Cortex of kidney (tissue), 1 donor: Measurements from ENCODE around the gene ARF1.

ENCODE experiments used
- DNase-seq: peaks from one replicate; lab custom pipeline; 2025; lab: John Stamatoyannopoulos, UW

Gene ARF1

DNA sequence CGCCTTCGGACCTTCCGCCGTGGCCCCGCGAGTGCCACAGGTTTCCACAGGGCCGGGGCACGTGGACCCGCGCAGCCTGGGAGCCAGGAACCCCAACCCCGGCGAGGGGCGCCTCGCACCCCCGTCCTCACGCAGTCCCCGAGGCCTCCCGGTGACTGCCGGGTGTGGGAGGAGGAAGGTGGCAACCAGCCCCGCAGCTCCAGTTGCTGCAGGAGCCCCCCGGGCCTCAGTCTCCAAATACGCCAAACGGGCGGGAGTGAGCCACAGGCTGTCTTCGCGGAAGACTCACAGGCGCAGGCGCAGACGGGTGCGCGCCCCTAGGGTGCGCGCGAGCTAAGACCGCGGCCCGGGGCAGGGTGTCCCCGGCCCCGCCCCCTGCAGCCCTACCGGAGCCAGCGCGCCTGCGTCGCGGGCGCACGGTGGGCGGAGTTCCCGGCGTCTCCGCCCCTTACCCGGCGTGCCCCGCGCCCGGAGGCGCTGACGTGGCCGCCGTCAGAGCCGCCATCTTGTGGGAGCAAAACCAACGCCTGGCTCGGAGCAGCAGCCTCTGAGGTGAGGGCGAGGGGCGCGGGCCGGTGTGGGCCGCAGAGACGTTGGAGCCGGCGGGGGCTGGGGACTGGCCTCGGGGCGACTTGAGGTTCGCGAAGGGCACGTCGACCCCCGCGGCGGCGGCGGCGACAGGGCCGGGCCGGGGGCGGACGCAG lies at the start of gene ARF1:
TSS of gene ARF1 (plus strand) at position 495 of the 704 bp plus-strand sequence. CDS start 14,407 bp downstream, outside the sequence.
- DNase-seq: peak; percentile 62

DNA sequence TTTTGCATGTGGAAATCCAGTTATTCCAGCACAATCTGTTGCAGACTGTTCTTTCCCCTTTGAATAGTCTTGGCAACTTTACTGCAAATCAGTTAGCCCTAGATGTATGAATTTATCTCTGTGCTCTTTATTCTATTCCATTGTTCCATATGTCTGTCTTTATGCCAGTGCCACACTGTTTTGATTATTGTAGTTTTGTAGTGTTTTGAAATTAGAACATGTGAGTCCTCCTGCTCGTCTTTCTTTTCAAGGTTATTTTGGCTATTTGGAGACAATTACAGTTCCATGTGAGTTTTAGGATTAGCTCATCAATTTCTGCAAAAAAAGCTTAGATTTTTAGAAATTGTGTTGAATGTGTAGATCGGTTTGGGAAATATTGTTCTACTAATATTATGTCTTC lies 49.1 kb upstream of the ARF1 start:
- no peak for DNase-seq

DNA sequence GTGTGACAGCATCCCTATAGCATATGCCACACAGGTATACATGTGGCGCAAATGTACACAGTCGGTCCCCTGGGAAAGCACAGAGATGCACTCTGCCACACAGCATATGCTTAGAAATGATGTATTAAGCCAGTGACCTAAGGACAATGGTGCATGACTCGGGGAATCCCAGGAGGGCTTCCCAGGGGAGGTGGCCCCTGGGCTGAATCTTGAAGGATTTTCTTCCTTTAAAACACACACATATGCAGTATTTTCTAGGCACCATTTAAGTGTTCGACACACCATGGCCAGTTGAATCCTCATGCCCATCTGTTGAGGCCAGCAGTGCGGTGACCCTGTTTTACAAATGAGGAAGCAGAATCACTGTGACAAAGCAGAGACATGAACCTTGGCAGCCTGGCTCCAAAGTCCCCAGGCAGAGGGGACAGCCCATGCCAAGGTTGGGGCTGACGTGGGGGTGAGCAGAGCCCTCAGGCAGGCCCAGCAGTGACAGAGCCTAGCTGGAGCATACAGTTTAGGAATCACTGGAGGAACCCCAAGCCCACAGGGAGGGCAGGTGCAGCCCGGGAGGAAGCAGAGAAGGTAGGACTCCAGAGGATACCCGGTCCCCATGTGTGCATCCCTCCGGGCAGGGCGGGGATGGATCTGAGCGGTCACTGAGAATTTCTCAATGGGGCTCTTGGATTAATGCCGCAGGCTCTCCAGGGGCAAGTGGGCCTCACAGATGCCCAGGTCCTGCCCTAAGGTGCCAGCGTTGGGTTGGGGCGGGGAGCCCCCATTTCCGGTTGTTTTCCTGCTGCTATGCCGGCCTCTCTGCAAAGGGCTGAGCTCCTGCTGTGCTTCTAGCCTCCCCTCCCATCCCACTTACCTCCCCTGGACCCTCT lies 47.3 kb upstream of the ARF1 start:
- no peak for DNase-seq

DNA sequence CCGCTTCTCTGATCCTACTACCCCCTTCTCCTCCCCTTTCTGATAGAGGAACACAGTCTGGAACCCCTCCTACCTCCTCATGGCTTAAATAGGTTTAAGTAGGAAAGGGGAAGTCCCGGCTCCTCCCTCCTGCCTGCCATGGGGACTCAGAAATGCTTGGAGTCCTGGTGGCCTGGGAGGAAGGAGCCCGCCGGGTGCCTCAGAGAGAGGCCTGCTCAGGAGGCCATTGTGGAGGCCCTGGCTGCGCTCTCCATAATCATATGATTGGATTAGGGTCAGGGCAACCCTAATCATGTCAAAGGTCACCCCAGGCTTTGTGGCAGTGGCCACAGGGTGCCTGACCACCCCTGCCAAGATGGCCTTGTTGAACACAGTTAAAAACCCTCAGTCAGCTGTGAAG lies 46.7 kb upstream of the ARF1 start:
- no peak for DNase-seq

DNA sequence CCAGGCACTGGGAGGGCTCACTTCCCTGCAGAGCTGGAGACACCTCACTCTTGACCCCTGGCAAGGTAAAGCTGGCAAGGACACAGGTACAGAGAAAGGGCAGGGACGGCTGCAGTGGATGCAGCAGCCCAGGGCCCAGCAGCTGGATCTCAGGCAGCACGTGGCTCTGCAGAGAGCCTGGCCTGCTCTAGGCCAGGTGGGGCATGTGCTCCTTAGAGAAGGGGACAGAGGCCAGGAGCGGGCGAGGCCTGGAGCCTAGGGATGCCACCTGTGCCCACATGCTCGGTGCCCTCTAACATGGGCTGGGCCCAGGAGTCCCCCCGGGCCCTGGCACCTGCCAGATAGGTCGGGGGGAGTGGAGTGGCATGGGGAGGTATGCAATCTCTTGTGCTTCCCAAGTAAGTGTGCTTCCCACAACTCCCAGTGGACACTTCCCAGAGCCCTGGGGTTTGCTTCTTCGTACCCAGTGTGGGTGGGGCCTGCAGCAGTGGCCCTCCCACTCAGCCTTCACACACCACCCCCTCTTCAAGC lies 45.7 kb upstream of the ARF1 start:
- no peak for DNase-seq

DNA sequence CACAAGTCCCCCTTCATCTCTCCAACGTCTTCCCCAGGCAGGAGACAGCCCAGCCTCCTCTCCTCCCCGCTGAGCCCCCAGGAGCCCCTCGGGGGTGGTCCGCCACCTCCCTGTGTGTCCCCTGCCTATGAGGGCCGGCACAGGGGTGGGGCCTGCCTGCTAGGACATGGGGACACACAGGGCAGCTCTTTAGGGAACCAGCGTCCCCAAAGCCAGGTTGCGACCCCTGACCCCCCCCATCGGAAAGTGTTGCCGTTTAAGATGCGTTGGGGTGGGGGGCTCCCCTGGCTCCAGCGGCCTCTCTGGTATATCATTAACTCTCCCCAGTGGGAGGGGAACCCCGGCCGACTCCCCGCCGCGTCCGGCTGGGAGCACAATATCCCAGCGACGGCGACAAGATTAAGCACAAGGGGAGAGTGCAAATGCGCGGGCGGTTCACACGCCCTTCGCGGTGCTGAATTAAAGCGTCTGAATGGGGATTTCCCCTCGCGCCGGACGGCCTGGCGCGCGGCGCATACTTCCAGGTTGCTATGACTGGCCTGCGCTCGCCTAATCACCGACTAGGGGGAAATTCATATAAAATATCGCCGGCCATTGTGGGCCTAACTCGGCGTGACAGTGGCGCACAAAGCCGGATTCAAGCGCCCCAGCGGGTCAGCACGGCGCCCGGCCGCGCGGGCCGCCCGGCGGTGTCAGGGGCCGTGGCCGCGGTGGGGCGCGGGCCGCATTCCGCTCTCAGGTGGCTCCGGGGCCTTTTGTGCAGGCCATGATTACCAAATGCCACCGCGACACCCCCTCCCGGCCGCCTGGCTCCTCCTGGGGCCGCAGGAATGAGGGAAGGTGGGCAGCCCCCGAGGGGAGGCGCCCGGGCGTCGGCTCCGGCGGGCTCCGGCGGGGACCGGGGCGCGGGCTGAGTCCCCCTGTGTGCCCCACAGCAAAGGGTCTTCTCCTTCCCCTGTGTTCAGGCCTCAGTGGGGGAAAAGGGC lies 44.8 kb upstream of the ARF1 start:
- no peak for DNase-seq

DNA sequence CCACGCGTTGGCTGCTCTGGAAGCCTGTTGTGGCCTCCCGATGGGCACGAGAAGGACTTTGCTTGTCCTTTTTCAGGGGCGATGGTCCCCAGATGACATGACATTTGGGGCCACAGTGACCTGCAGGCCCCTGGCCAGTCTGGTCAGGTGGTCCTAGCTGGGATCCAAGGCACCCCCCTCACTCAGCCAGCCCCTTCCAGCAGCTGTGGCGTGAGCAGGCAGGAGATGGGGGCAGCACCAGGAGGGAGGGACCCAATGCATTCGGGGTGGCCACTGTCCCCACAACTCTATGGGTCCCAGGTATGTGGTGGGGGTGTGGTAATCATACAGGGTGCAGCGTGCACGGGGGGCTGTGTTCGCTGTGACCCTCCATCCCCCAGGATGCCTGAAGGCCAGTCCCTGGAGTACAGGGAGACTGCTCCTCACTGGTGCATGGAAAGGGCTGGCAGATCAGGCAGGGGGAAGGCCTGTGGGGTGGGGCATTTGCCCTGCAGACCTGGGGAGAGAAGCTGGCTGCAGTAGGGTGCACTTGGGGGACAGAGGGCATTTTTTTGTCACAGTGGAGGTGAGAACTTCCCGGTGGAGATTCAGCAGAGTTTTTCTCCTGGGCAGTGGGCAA lies 44.0 kb upstream of the ARF1 start:
- DNase-seq: no peak

DNA sequence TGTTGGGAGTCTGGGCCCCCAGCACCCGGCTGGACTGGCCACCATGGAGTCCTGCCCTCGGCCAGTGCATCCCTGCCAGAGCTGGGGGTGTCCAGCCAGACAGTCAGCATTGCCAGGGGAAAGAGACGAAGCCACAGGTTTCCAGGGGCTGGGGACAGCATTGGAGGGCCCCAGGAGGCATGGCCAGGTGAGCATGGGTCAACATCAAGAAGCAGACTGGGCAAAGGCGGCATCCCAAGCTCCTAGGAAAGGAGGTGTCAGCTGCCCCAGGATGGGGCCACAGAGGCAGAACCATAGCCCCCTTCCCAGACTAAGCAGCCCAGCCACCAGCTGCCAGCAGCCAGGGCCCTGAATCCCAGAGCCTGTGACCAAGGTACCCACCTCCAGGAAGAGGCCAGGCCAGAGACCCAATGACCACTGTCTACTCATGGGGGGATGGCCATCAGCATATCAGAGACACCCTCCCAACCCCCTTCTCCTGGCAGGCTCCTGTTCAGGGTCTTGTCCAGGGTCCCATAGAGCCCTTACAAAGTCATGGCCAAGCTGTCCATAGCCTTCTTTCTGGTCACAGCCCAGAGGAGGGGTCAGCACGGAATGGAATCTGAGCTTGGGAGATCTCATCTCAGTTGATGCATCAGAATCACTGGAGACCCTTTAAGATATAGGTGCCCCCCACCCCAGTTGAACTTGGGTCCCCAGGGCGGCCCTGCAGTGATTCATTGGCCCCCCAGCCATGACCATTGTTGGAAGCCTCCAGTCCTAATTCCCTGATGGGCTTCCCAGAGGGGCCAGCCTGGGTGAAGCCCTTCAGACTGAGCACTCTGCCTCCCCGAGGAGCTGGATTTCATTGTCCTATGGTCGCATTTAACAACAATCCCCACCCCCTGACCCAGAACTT lies 43.3 kb upstream of the ARF1 start:
- DNase-seq: no peak

DNA sequence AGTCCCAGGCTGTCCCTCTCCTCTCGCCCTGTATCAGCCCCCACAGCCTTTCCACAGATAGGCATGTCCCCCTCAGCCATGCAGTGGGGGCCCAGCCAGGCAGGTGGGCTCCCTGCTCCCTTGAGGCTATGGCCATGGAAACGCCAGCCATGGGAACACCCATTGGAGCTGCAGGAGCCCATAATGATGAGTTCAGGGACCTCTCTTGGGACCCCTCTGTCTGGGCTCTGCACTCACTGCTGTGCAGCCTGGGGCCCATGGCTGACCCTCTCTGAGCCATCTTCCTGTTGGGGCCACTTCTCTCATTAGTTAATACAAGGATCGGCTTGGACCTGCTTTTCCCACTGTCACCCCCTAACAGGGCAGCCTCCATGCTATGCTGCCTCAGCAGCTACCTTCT lies 42.5 kb upstream of the ARF1 start:
- DNase-seq: no peak

DNA sequence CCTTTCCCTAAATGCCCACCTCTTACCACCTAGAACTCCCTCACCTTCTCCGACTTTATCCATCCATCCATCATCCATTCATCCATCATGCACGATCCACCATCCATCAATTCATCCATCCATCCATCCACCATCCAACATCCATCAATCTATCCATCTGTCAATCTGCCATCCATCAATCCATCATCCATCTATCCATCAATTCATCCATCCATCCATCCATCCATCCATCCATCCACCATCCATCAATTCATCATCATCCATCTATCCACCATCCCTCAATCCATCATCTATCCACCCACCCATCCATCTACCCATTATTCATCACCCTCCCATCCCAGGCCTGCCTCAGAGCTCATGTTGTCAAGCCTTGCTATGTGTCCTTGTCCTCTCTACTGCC lies 41.2 kb upstream of the ARF1 start:
- no peak for DNase-seq

DNA sequence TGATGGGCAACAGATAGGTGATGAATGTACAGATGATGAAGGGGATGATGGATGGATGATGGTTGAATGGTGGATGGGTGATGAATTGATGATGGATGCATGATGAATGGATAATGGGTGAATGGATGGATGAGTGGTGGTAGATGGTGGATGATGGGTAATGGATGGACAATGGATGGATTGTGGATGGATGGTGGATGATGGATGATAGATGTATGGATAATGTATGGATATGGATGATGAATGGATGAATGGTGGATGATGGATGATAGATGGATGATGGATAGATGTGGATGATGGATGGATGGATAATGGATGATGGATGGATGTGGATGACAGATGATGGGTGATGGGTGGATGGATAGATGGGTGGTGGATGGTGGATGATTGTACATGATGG lies 40.0 kb upstream of the ARF1 start:
- no peak for DNase-seq

DNA sequence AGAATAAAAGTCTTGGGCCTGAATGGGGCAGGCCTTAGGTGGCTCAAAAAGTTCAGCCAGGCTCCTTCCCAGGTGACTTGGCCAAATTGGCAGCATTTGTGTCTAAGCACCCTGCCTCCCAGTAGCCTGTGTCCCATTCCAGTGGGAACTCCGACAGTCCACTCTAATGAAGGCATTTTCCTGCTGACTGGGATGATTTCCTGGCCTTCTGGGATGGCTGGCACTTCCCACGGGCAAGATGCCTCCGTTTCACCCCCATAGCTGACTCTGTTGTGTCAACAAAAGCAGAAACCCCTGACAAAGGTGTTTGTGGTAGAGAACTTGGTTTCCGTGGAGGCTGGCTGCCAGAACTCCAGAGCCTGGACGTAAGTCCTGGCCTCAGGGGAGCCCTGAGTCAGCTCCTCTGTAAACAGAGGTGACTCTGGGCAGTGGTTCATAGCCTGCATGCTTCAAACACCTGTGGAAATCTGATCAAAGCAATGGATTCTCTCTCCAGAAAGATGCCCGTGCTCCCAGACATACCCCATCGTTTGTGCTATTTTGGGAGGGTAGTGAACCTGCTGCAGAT lies 39.1 kb upstream of the ARF1 start:
- no peak for DNase-seq

DNA sequence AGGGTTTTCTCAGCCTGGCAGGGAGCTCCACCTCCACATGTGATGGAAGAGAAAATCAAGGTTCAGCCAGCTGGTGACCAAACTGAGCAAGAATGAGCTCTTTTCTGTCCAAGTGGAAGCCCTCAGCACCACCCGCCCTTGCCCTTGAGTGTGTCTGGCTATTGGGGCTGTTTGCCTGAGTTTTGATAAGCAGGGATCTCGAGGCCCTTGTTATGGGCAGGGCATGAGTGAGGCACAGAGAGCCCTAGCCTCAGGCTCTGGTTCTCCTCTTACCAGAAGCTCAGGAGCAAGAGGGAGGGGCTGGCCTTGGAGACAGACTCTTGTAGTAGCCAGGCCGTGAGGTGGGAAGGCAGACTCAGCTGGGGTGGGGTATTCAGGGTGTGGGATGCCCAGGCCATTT lies 37.5 kb upstream of the ARF1 start:
- no peak for DNase-seq

DNA sequence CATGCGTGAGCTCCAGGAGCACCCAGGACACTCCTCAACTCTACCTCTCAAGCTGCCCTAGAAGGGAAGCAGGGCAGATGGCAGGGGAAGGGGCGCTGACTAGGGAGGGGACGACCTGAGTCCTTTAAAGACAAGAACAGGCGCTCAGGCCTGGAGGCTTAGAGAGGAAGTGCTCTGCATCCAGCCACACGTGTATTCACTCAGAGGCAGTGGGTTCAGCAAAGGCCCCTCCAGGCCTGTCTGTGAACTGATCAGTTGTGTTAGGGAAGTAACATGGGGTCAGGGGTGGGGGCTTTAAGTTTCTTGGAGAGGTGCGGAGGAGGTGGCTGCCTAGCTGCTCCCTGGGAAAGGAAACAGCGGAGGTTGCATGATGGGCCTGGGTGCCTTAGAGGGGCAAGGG lies 37.1 kb upstream of the ARF1 start:
- no peak for DNase-seq

DNA sequence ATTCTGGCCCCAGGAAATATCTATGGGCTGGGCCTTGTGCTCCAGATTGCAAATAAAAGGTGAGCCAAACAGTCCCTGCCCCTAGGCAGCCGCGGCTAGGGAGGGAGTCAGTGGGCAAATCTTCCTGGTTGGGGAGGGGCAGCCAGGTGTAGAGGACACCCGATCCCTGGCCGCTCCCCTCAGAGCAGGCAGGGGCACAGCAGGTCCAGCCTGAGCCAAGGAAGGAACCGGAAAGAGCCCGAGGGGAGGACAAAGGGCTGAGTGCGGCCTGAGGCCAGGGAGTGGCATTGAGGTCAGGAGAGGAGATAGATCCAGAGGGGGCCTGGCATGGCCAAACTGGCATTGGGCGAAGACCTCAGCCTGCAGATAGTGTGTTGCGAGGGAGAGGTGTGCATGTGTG lies 36.6 kb upstream of the ARF1 start:
- no peak for DNase-seq

DNA sequence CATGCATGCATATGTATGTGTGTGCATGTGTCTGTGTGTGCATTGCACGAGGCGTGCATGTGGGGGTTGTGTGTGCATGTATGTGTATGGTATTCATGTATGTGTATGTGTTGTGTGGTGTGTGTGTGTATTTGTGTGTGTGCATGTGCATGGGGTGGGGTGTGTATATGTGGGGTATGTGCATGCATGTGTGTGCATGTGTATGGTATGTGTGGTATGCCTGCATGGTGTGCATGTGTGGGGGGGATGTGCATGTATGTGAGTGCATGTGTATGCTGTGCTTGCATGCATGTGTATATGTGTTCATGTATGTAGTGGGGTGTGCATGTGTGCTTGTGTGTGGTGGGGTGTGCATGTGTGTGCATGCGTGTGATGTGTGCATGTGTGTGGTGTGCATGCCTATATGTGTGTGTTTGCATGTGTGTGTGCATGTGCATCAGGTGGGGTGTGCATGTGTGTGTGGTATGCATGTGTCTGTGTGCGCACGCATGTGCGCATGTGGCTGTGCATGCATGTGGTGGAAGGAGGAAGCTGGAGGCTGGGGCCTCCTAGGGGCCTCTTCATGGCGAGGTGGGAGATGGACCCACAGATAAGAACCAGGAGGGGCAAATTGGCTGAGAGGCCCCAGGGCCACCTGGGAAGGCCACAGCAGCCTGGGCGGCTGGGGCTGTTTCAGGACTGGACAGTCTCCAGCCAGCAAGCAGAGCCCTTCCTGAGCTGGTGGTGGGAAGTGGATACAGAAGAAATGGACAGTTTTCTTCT lies 35.9 kb upstream of the ARF1 start:
- DNase-seq: no peak

DNA sequence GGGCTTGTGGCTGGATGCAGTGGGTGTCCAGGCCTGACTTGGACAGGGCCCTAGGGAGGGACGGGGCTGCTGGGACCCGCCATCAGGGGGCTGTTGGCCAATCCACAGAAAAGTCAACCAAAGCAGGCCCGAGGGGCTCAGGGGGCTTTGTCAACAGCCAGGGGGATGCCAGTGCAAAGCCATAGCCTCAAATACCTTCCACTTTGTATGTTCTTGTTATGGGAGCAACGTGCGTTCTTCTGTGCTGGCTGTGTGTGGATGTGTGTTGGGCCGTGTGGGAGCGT lies 35.4 kb upstream of the ARF1 start:
- no peak for DNase-seq

DNA sequence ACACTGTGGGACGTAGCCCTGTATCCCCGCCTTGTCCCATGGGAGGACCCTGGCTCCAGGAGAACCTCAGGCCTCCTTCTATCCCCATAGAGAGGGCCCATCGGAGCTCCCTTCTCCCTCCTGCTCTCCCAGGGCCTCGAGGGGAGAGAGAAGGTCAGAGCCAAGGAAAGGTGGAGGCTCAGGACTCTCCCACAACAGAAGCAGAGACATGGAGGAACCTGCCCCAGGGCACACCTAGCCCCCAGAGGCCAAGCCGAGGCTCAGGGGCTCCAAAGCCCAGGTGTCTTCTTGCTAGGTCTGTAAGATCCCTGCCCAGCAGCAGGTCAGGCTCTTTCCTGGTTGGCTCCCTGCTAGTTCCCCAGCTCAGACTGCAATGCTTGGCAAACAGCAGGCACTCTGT lies 34.4 kb upstream of the ARF1 start:
- no peak for DNase-seq

DNA sequence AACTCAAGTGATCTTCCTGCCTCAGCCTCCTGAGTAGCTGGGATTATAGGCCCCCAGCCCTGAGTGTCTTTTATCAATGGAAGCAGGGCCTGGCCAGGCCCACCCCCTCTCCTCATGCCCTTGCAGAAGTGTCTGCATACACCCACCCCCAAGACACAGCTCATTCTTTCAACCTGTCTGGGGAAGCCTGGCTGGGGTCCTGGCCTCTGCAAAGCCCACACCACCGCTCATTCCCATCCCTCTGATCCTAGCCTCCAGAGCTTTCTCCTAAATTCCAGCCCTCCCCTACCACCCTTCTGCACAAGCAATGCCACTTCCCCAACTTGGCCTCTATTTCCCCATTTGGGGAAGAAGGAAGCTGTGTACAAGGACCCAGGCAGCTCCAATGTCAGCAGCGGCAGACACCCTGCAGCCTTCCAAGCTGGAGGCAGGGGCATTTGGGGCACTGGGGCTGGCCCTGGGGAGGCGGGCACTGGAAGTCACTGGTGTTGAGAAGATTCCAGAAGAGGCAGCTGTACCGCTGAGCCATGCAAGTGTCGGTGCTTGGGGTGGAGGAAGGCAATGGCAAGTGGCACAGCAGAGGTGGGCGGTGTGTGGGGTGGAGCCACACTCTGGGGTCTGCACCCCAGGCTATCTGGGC lies 33.7 kb upstream of the ARF1 start:
- DNase-seq: no peak
